A673 (cell line): ENCODE measurements around the gene OGDHL.

Source experiments
- EZH2 ChIP-seq: fragments of 200-600 bp; sonication (generic); IDR thresholded peaks from 2 replicates; pipeline ENCODE4 v1.6.1; 2017; ENCODE audit warnings: borderline replicate concordance, low read depth, mild to moderate bottlenecking, mixed read lengths, antibody characterized with exemption, low read length; ENCODE audit not compliant: poor library complexity, severe bottlenecking
- TF ChIP-seq, protein P1 (sequence below): fragments of 300-800, 200-600 bp; sonication (generic); conservative IDR thresholded peaks from 2 replicates; pipeline ENCODE4 v1.5.1; 2017; ENCODE audit warnings: low read depth, mild to moderate bottlenecking, antibody characterized with exemption, low read length, moderate library complexity, mixed read lengths

DNA sequence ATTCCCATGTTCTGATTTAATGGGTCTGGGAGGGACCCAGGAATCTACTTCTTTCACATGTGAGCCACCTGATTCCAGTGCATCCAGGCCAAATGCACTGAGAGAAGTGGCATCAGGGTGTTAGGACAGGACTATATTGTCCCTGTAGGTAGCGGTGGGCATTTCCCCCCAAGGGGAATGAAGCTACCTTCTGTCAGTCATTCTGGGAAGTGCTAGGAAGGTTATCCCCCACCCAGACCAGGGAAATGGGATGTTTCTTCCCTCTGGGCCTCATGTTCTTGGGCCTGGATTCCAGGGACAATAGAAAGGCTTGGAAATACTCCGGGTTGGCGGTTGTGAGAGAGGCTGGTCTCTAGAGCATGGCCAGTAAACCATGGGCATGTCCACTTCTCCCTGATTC is 61.9 kb downstream of the OGDHL start:
- TF ChIP-seq, protein P1, sequence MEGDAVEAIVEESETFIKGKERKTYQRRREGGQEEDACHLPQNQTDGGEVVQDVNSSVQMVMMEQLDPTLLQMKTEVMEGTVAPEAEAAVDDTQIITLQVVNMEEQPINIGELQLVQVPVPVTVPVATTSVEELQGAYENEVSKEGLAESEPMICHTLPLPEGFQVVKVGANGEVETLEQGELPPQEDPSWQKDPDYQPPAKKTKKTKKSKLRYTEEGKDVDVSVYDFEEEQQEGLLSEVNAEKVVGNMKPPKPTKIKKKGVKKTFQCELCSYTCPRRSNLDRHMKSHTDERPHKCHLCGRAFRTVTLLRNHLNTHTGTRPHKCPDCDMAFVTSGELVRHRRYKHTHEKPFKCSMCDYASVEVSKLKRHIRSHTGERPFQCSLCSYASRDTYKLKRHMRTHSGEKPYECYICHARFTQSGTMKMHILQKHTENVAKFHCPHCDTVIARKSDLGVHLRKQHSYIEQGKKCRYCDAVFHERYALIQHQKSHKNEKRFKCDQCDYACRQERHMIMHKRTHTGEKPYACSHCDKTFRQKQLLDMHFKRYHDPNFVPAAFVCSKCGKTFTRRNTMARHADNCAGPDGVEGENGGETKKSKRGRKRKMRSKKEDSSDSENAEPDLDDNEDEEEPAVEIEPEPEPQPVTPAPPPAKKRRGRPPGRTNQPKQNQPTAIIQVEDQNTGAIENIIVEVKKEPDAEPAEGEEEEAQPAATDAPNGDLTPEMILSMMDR: no peak
- TF ChIP-seq EZH2: no peak
